GM12875 (cell line): Measurements from ENCODE around the gene TLE3.

Experiments
- H3K4me3 ChIP-seq: one replicate; pipeline ENCODE4 v1.5.1; 2011; ENCODE audit warnings: low read depth, low read length, control low read depth
- CTCF ChIP-seq: IDR thresholded peaks from 2 replicates; pipeline ENCODE4 v1.5.1; 2011; ENCODE audit warnings: low read depth, mild to moderate bottlenecking, control low read depth, inconsistent platforms, low read length, moderate library complexity, borderline replicate concordance; ENCODE audit not compliant: insufficient read depth

Gene TLE3

GRCh38 chr15:70034596-70034995 lies 63.1 kb downstream of the TLE3 start:
- no peak for TF ChIP-seq CTCF
- H3K4me3 ChIP-seq = no peak overlapping the region

GRCh38 chr15:70034141-70034540 lies 63.6 kb downstream of the TLE3 start:
- H3K4me3 ChIP-seq = no peak overlapping the region
- TF ChIP-seq CTCF = no peak

GRCh38 chr15:70033529-70034140 lies 64.1 kb downstream of the TLE3 start:
- no peak overlapping the region for H3K4me3 ChIP-seq
- TF ChIP-seq CTCF = no peak

- TF ChIP-seq CTCF = no peak
- no peak overlapping the region for H3K4me3 ChIP-seq
These were observed 64.6 kb downstream of the TLE3 start for GRCh38 chr15:70033109-70033508.

- TF ChIP-seq CTCF = no peak
- H3K4me3 ChIP-seq = no peak overlapping the region
These were observed 65.2 kb downstream of the TLE3 start for GRCh38 chr15:70032509-70032908.

- no peak overlapping the region for H3K4me3 ChIP-seq
These were observed 66.0 kb downstream of the TLE3 start for GRCh38 chr15:70031713-70032112.

GRCh38 chr15:70031261-70031660 lies 66.5 kb downstream of the TLE3 start:
- no peak overlapping the region for H3K4me3 ChIP-seq

More at GRCh38 chr15:70031713-70032112, 66.0 kb downstream of the TLE3 start:
- no peak for TF ChIP-seq CTCF

More at GRCh38 chr15:70031261-70031660, 66.5 kb downstream of the TLE3 start:
- no peak for TF ChIP-seq CTCF
